HG02943 (cell line): ENCODE measurements around the gene RBM20.
A peak's percentile ranks its signal among the peaks of the same experiment; 100 is the strongest.

Experiments used
- ATAC-seq: cut with Tn5 transposase; IDR thresholded peaks from one replicate; pipeline ENCODE4 v1.9.1; 2021; ENCODE audit warnings: mild to moderate bottlenecking, low read depth, moderate library complexity; ENCODE audit not compliant: unreplicated experiment

The RBM20 gene

GRCh38 chr10:110843796-110844616 lies 199.9 kb downstream of the RBM20 start:
- ATAC-seq = no peak

- no peak for ATAC-seq
These were observed 200.4 kb downstream of the RBM20 start for GRCh38 chr10:110844617-110844881.

GRCh38 chr10:110845192-110845755 lies 201.1 kb downstream of the RBM20 start:
- no peak for ATAC-seq

- no peak for ATAC-seq
These were observed 201.9 kb downstream of the RBM20 start for GRCh38 chr10:110845756-110846620.

GRCh38 chr10:110847374-110847773 lies 203.2 kb downstream of the RBM20 start:
- ATAC-seq = no peak

DNA sequence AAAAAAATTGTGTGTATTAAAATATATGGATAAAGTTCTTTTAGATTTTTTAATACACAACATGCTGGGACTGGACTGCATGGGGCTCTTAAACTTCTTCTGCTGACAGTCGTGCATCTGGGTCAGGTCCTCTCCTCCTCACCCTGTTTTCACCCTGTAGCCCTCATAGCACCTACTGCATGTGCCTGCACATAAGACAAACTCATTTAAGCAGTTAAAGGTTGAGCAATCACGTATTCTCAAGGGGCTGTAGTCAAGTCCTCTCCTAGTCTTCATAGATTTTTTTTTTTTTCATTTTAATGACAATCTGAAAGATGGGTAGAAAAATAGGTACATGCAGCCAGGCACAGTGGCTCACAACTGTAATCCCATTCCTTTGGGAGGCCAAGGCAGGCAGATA lies 204.0 kb downstream of the RBM20 start:
- ATAC-seq = no peak

- no peak for ATAC-seq
These were observed 206.0 kb downstream of the RBM20 start for GRCh38 chr10:110850099-110850498.

- ATAC-seq = no peak
These were observed 207.0 kb downstream of the RBM20 start for GRCh38 chr10:110851020-110851612.

GRCh38 chr10:110852255-110852896 lies 208.2 kb downstream of the RBM20 start:
- ATAC-seq = no peak

GRCh38 chr10:110852947-110853346 lies 208.8 kb downstream of the RBM20 start:
- ATAC-seq = no peak

- no peak for ATAC-seq
These were observed 209.9 kb downstream of the RBM20 start for GRCh38 chr10:110853921-110854605.

- no peak for ATAC-seq
These were observed 213.4 kb downstream of the RBM20 start for GRCh38 chr10:110857265-110858171.

DNA sequence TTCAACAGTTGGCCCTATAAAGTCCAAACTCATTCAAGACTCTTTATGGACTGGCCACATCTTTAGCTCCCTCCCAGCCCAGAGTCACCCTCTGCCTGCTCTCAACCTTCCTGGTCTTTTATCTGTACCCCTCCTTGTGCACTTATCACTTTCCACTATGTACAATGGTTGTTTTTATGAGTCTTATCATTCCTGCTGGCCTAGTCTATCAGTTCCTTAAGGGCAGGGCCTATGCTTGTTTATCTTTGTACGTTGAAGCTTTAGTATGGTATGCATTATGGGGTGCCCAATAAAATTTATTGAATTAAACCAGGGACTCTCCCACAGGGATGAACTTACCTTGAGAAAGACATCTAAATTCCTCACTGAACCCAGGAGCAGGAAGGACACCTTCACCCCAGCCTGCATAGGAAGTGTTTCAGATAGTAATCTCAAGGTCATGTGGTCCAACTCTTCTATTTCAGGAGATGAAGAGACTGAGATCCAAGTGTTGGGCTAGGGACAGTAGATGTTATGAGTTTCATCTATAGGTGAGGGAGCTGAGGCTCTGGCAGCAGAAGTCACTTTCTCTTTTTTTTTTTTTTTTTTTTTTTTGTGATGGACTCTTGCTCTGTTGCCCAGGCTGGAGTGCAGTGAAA lies 214.3 kb downstream of the RBM20 start:
- no peak for ATAC-seq

DNA sequence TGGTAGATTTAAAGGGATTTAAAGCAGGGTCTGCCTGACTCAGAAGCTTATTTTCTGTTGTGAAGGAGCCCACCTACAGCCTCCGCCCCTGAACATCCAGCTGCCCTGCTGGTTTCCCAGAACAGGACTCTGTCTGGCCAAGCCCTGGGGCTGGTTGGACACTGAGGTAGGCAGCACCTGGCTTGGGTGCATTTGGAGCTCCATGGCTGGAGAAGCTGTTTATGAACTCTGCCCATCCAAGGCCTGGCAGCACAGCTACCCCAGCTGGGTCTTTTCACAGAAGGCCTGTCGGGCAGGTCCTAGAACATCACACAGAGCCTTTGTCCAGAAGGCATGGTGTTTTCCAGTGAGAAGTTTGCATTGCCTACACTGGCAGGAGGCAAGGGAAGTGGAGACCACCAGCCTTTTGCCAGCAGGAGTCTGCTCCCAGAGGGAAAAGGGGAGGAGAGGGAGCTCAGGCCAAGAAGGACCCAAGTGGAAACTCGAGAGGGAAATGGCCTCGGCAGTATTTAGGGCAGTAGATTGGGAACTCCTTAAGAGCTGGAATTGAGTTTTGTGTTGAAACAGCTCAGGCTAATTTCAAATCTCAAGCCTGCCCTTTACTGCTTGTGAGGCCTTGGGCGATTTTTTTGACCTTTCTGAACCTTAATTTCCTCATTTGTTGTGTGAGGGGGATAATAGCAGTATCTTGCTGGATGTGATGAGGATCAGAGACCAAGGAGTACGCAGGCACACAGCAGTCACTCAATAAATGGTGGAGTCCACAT lies 215.3 kb downstream of the RBM20 start:
- ATAC-seq = no peak

- no peak for ATAC-seq
These were observed 215.8 kb downstream of the RBM20 start for GRCh38 chr10:110859973-110860376.

DNA sequence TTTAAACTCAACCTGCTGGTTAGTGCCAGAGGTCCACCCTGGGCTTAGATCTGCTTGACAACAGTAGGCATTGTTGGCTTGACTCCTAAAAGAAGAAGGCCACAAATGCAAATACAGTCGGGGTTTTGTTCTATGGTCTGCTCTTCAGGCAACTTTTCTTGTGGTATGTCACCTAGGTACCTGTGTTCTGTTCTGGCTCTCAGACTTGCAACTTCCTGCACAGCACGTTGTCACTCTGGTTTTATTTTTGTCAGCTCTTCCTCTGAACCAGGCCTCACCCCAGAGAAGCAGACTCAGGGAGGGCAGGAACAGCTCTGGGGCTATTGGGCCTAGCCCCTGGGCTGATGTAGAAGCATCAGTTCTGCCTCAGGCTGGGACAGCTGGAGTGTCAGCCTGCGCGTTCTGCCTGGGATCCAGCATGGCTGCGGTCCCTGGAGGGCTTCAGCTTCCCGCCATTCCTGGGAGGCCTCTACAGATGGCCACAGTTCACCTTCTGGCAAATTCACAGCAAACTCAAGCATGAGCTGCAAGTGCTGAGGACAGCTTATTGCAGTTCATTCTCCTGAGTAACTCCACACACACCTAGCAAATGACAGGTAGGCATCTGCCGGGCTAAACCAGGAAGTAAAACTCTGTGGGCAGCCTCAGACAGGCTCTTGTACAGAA lies 216.6 kb downstream of the RBM20 start:
- peak; percentile 55 for ATAC-seq

DNA sequence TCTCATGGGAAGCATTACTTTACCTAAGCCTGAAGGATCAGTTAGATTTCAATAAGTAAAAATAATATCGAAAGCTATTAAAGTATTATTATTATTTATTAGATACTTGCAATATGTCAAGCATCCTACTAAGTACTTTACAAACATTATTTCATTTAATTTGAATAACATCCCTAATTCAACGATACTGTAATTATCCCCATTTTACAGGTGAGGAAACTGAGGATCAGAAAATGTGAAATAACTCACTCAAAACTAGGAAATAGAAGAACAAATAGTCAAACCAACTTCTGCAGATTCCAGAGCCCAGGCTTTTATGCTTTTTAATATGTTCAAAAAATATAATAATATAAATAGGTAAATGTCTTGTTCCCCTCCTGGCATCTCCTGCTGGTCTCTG lies 217.3 kb downstream of the RBM20 start:
- ATAC-seq = no peak
